GM23248 (cell line): ENCODE measurements around the gene NDUFAF2.

Source experiments
- EZH2 ChIP-seq: fragments of 200-600 bp; sonication (generic); IDR thresholded peaks from 2 replicates; pipeline ENCODE4 v1.6.1; 2018; ENCODE audit warnings: antibody characterized with exemption, mild to moderate bottlenecking; ENCODE audit not compliant: insufficient read depth, poor library complexity, severe bottlenecking
- EZH2phosphoT487 ChIP-seq: fragments of 200-600 bp; sonication (generic); IDR thresholded peaks from 2 replicates; pipeline ENCODE4 v1.6.1; 2018; ENCODE audit warnings: antibody characterized with exemption, moderate library complexity, mild to moderate bottlenecking, low read depth; ENCODE audit not compliant: insufficient read depth

GRCh38 chr5:60989790-60990189 lies 44.8 kb downstream of the NDUFAF2 start:
- TF ChIP-seq EZH2phosphoT487 (no peak), EZH2 (no peak)
